ENCODE results near the gene SSBP4.

DNA sequence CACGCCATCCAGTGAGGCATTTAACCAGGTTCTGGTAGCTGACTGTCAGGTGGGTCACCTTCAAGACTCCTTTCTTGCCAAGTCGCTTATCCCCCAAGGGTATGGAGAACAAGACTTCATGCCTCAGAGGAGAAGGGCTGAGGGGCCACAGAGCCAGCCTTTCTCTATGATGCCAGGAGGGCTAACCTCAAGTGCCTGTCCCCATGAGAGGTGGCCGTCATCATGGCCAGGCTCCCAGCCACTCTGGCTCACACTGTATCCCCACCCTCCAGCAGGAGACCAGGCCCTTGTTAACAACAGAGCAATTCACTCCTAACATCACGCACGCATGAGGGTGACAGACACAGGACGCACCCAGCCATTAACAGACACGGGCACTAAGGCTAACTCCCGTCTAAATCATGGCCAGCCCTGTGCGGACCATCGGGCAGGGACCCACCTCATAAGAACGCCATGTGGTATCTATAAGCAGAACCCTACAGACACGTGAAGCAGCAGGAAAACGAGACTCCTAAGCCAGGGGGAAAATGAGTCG lies 57.4 kb downstream of the SSBP4 start:
- TF ChIP-seq, protein P1, sequence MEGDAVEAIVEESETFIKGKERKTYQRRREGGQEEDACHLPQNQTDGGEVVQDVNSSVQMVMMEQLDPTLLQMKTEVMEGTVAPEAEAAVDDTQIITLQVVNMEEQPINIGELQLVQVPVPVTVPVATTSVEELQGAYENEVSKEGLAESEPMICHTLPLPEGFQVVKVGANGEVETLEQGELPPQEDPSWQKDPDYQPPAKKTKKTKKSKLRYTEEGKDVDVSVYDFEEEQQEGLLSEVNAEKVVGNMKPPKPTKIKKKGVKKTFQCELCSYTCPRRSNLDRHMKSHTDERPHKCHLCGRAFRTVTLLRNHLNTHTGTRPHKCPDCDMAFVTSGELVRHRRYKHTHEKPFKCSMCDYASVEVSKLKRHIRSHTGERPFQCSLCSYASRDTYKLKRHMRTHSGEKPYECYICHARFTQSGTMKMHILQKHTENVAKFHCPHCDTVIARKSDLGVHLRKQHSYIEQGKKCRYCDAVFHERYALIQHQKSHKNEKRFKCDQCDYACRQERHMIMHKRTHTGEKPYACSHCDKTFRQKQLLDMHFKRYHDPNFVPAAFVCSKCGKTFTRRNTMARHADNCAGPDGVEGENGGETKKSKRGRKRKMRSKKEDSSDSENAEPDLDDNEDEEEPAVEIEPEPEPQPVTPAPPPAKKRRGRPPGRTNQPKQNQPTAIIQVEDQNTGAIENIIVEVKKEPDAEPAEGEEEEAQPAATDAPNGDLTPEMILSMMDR (IDR thresholded peaks at IDR 0.05) = no peak
- no peak for TF ChIP-seq POLR2A (IDR thresholded peaks at IDR 0.05)
